ENCODE data around the gene DCAF10. TPM values are rescaled to one million over a fixed set of nuclear protein-coding genes. Genes with fewer than 3 reads are reported as not detected.

DCAF10 gene
- total and polyA plus RNA-seq, 2 experiments from 2014 or later = 15.8 to 20.9 TPM

- Histone ChIP-seq H4K20me1 (ENCODE audit: insufficient read depth) (no peaks in the 10 kb centered on the region), H3F3A (ENCODE audit: insufficient read depth) (peaks cover 27% of the 10 kb centered on the region), H3K9ac (no peak overlapping the region), H2AFZ (no peak overlapping the region), H3K4me3 (no peak overlapping the region), H3K9me3 (ENCODE audit: low read depth) (no peaks in the 10 kb centered on the region), H3K4me1 (ENCODE audit: insufficient read depth) (peaks cover 17% of the 10 kb centered on the region), H3K9me2 (ENCODE audit: insufficient read depth) (no peaks in the 10 kb centered on the region), H3K79me2 (ENCODE audit: insufficient read depth) (peaks cover 12% of the 10 kb centered on the region), H3K4me2 (ENCODE audit: unreplicated experiment) (no peak overlapping the region), H3K27ac (no peak overlapping the region), H3K27me3 (replicated peaks; ENCODE audit: insufficient read depth) (no peaks in the 10 kb centered on the region), H3K36me3 (ENCODE audit: low read depth) (peaks cover 30% of the 10 kb centered on the region)
- in situ Hi-C loops (cut with MboI) = no loop called here
- peak; percentile 40 for DNase-seq
- TF ChIP-seq EZH2phosphoT487 (IDR thresholded peaks at IDR 0.05; ENCODE audit: insufficient read depth, low read depth) = no peak
- TF ChIP-seq EZH2 (IDR thresholded peaks at IDR 0.05; ENCODE audit: insufficient read depth, poor library complexity, severe bottlenecking) = no peak
- 96 to 100% methylated on average over 1 of the region's 1 CpG for WGBS, 2 experiments (ENCODE audit: low coverage in 1 of 2, low lambda C conversion rate in 2 of 2, missing lambda C conversion rate in 2 of 2)
These were observed 25.2 kb upstream of the DCAF10 start for GRCh38 chr9:37775216-37775919.

GRCh38 chr9:37776328-37776727 is 24.3 kb upstream of the DCAF10 start:
- H3K27ac ChIP-seq = no peak overlapping the region

DNA sequence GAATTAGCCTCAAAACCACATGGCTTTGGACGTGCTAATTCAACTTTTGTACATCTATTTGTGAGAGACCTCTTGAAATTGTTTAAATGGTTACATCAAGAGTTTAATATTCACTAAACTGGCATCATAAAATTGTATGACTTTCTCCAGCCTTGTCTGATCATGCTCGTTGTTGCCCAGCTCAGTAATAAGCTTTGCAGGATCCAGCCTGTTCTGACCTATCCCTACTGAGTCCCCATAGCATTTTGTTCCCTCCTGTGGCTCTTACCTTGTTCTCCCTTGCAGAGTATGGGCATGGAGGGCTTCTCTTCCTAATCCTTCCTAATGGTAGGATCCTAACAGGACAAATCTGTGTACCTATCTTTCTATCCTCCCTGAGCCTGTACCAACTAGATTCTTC is 22.1 kb upstream of the DCAF10 start:
- Histone ChIP-seq H3K4me3 (no peak overlapping the region), H3K9ac (no peak overlapping the region), H4K20me1 (ENCODE audit: insufficient read depth) (no peaks in the 10 kb centered on the region), H3K79me2 (ENCODE audit: insufficient read depth) (peaks cover 43% of the 10 kb centered on the region), H3K27me3 (replicated peaks; ENCODE audit: insufficient read depth) (no peaks in the 10 kb centered on the region), H3K9me3 (ENCODE audit: low read depth) (no peaks in the 10 kb centered on the region), H3K9me2 (ENCODE audit: insufficient read depth) (no peaks in the 10 kb centered on the region), H3F3A (ENCODE audit: insufficient read depth) (peaks cover 27% of the 10 kb centered on the region), H3K36me3 (ENCODE audit: low read depth) (peaks cover 51% of the 10 kb centered on the region), H2AFZ (no peak overlapping the region), H3K4me1 (ENCODE audit: insufficient read depth) (peaks cover 20% of the 10 kb centered on the region), H3K27ac (no peak overlapping the region), H3K4me2 (ENCODE audit: unreplicated experiment) (no peak overlapping the region)
- DNase-seq = no peak
- WGBS, 2 experiments (ENCODE audit: low coverage in 1 of 2, low lambda C conversion rate in 2 of 2, missing lambda C conversion rate in 2 of 2) = 68 to 78% methylated on average over 2 of the region's 2 CpGs
- in situ Hi-C loops (cut with MboI) = no loop called here
- TF ChIP-seq EZH2phosphoT487 (IDR thresholded peaks at IDR 0.05; ENCODE audit: insufficient read depth, low read depth) (no peak), EZH2 (IDR thresholded peaks at IDR 0.05; ENCODE audit: insufficient read depth, poor library complexity, severe bottlenecking) (no peak)

More at GRCh38 chr9:37776328-37776727, 24.3 kb upstream of the DCAF10 start:
- in situ Hi-C loops (cut with MboI) = no loop called here
- peaks cover 22% of the 10 kb centered on the region for H3K79me2 ChIP-seq (ENCODE audit: insufficient read depth)
- no peak overlapping the region for H3K4me2 ChIP-seq (ENCODE audit: unreplicated experiment)
- no peaks in the 10 kb centered on the region for H4K20me1 ChIP-seq (ENCODE audit: insufficient read depth)
- peak; percentile 67 for DNase-seq
- no peak overlapping the region for H2AFZ ChIP-seq
- WGBS, 2 experiments (ENCODE audit: low coverage in 1 of 2, low lambda C conversion rate in 2 of 2, missing lambda C conversion rate in 2 of 2) = 82 to 87% methylated on average over 5 of the region's 5 CpGs
- peaks cover 38% of the 10 kb centered on the region for H3K36me3 ChIP-seq (ENCODE audit: low read depth)
- no peaks in the 10 kb centered on the region for H3K9me2 ChIP-seq (ENCODE audit: insufficient read depth)
- H3K9ac ChIP-seq = no peak overlapping the region
- H3F3A ChIP-seq (ENCODE audit: insufficient read depth) = peaks cover 27% of the 10 kb centered on the region
- H3K4me1 ChIP-seq (ENCODE audit: insufficient read depth) = peaks cover 17% of the 10 kb centered on the region
- H3K4me3 ChIP-seq = no peak overlapping the region
- no peaks in the 10 kb centered on the region for H3K9me3 ChIP-seq (ENCODE audit: low read depth)
- H3K27me3 ChIP-seq (replicated peaks; ENCODE audit: insufficient read depth) = no peaks in the 10 kb centered on the region
- TF ChIP-seq EZH2phosphoT487 (IDR thresholded peaks at IDR 0.05; ENCODE audit: insufficient read depth, low read depth) = no peak
- no peak for TF ChIP-seq EZH2 (IDR thresholded peaks at IDR 0.05; ENCODE audit: insufficient read depth, poor library complexity, severe bottlenecking)

DNA sequence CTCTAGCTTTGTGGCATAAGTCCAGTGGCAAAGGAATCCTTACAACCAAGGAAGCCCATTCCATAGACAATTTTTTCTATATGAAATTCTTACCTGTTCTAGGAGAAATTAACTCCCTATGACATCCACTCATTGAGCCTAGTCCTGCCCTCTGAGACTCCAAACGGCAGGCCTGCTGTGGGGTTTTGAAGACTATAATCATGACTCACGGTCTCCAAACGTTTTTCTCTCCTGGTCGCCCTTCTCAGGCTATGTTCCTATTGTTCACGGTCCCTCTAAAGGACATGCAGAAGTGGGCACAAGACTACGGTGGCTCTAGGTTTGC is 16.3 kb upstream of the DCAF10 start:
- DNase-seq = peak; percentile 73
- H3K9me2 ChIP-seq (ENCODE audit: insufficient read depth) = no peaks in the 10 kb centered on the region
- H3K27me3 ChIP-seq (replicated peaks; ENCODE audit: insufficient read depth) = no peaks in the 10 kb centered on the region
- in situ Hi-C loops (cut with MboI) = no loop called here
- no peaks in the 10 kb centered on the region for H3K9me3 ChIP-seq (ENCODE audit: low read depth)
- H4K20me1 ChIP-seq (ENCODE audit: insufficient read depth) = no peaks in the 10 kb centered on the region
- peak overlapping the region; percentile 71 for H3K27ac ChIP-seq
- H3K79me2 ChIP-seq (ENCODE audit: insufficient read depth) = peaks cover 65% of the 10 kb centered on the region
- H3F3A ChIP-seq (ENCODE audit: insufficient read depth) = peaks cover 7% of the 10 kb centered on the region
- H3K4me1 ChIP-seq (ENCODE audit: insufficient read depth) = peaks cover 11% of the 10 kb centered on the region
- peak overlapping the region; percentile 100 for H3K4me2 ChIP-seq (ENCODE audit: unreplicated experiment)
- WGBS, 2 experiments (ENCODE audit: low coverage in 1 of 2, low lambda C conversion rate in 2 of 2, missing lambda C conversion rate in 2 of 2) = 1 to 3% methylated on average over 6 of the region's 6 CpGs
- no peak for TF ChIP-seq EZH2 (IDR thresholded peaks at IDR 0.05; ENCODE audit: insufficient read depth, poor library complexity, severe bottlenecking)
- no peak for TF ChIP-seq EZH2phosphoT487 (IDR thresholded peaks at IDR 0.05; ENCODE audit: insufficient read depth, low read depth)
- H3K36me3 ChIP-seq (ENCODE audit: low read depth) = peaks cover 32% of the 10 kb centered on the region
- peak overlapping the region; percentile 99 for H2AFZ ChIP-seq
- peak overlapping the region; percentile 94 for H3K9ac ChIP-seq
- H3K4me3 ChIP-seq = peak overlapping the region; percentile 99
